Measurements from ENCODE around the gene PTPRN2. TPM values are rescaled to one million over a fixed set of nuclear protein-coding genes. Genes with fewer than 3 reads are reported as not detected.
A peak's percentile ranks its signal among the peaks of the same experiment; 100 is the strongest.
"Not testable (repeated sequence)": the region's sequence is repeated elsewhere in the genome, so short reads cannot be mapped to it uniquely, and the experiment has no call there.

Gene PTPRN2
- total and polyA plus RNA-seq, 2 donors = 1.7 to 1.9 TPM

DNA sequence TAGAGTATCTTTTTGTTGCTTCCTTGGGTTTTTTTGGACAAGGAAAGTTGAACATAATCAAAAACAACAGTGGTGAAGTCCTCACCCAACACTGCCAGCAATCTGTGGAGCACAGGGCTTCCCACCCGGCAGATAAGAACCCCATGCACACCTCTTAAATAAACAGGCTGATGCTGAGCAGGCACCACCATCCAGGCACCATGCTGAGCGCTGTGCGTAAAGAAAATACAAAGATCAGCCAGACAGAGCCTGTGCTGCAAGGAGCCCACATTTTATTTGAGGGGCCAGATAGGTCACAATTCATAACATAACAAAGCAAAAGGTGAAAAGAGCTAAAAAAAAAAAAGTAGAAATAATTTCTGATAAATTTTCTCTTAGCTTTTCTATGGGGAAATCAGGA, 231.2 kb downstream of the PTPRN2 start:
- Histone ChIP-seq H3K4me1 (ENCODE audit: control insufficient read depth in 2 of 2, insufficient read depth in 2 of 2, low read length in 2 of 2) (no peaks in the 10 kb centered on the region), H3K27me3 (ENCODE audit: control insufficient read depth in 2 of 2, insufficient read depth in 1 of 2, low read length in 1 of 2) (no peaks in the 10 kb centered on the region), H3K36me3 (ENCODE audit: control insufficient read depth in 2 of 2, insufficient read depth in 2 of 2, low read length in 1 of 2) (no peaks in the 10 kb centered on the region), H3K4me3 (ENCODE audit: low read length in 2 of 2) (no peak overlapping the region), H3K9me3 (ENCODE audit: control insufficient read depth in 2 of 2, insufficient read depth in 1 of 2, low read length in 1 of 2) (peaks cover 1 to 30% of the 10 kb centered on the region in 2 donors), H3K27ac (ENCODE audit: low read depth in 1 of 2, low read length in 1 of 2) (no peak overlapping the region)
- 68% methylated on average over 3 of the region's 3 CpGs for WGBS
- no peak for DNase-seq (ENCODE audit: low read depth in 6 of 9, low spot score in 9 of 9)

- Histone ChIP-seq H3K36me3 (ENCODE audit: control insufficient read depth in 2 of 2, insufficient read depth in 2 of 2, low read length in 1 of 2) (no peaks in the 10 kb centered on the region), H3K4me3 (ENCODE audit: low read length in 2 of 2) (no peak overlapping the region), H3K4me1 (ENCODE audit: control insufficient read depth in 2 of 2, insufficient read depth in 2 of 2, low read length in 2 of 2) (no peaks in the 10 kb centered on the region), H3K27me3 (ENCODE audit: control insufficient read depth in 2 of 2, insufficient read depth in 1 of 2, low read length in 1 of 2) (no peaks in the 10 kb centered on the region), H3K27ac (ENCODE audit: low read depth in 1 of 2, low read length in 1 of 2) (no peak overlapping the region), H3K9me3 (ENCODE audit: control insufficient read depth in 2 of 2, insufficient read depth in 1 of 2, low read length in 1 of 2) (peaks cover 0 to 27% of the 10 kb centered on the region in 2 donors)
- no peak for DNase-seq (ENCODE audit: low read depth in 6 of 9, low spot score in 9 of 9)
- WGBS = 75% methylated on average over 15 of the region's 15 CpGs
Observed at GRCh38 chr7:158355456-158356065, 232.1 kb downstream of the PTPRN2 start.

GRCh38 chr7:158354861-158355260, 232.8 kb downstream of the PTPRN2 start:
- Histone ChIP-seq H3K4me3 (ENCODE audit: low read length in 2 of 2) (no peak overlapping the region), H3K27ac (ENCODE audit: low read depth in 1 of 2, low read length in 1 of 2) (no peak overlapping the region), H3K27me3 (ENCODE audit: control insufficient read depth in 2 of 2, insufficient read depth in 1 of 2, low read length in 1 of 2) (no peaks in the 10 kb centered on the region), H3K36me3 (ENCODE audit: control insufficient read depth in 2 of 2, insufficient read depth in 2 of 2, low read length in 1 of 2) (no peaks in the 10 kb centered on the region), H3K4me1 (ENCODE audit: control insufficient read depth in 2 of 2, insufficient read depth in 2 of 2, low read length in 2 of 2) (no peaks in the 10 kb centered on the region), H3K9me3 (ENCODE audit: control insufficient read depth in 2 of 2, insufficient read depth in 1 of 2, low read length in 1 of 2) (peaks cover 0 to 27% of the 10 kb centered on the region in 2 donors)
- 91% methylated on average over 3 of the region's 3 CpGs for WGBS
- no peak for DNase-seq (ENCODE audit: low read depth in 6 of 9, low spot score in 9 of 9)

DNA sequence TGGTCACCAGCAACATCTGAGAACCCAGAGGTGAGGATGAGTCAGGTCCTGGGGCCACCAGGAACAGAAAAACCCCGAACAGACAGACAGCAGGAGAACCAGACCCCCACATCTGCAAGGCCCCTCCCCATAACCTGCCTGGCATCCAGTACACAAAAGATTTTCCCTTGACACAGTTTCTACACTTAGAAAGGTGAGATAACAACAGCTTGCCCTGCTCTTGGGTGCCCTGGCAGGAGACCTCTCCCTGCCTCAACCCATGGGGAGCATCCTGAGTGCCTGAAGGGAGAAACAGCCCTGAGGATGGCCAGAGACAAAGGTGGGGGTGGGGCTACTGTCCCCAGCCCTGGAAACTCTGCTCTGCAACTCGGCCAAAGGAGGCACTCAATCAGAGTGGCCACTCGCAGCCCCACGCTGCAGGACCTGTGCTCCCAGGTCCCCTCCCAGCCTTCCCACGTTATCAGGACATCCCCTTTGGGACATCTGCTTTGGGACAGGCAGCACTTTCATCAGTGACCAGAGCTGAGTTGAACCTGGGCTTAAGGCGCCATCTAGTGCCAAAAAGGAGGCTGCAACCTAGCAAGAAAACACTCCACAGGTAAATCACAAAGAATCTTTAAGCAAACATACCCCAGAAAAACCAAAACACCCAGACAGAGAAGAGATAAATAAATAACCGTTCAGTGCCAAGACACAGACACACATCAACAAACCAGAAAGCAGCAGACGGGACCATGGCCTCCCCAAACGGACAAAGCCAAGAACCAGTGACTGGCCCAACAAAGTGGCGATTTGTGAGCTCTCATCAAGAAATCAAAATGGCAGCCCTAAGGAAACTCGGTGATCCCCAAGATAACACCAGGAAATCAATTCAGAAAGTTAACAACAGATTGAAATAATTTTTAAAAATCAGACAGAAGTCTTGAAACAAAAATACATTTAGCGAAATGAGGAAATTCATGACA, 233.7 kb downstream of the PTPRN2 start:
- DNase-seq (ENCODE audit: low read depth in 6 of 9, low spot score in 9 of 9) = peak in 1 of 9 donors; percentile 11
- WGBS = 61% methylated on average over 12 of the region's 12 CpGs
- Histone ChIP-seq H3K27me3 (ENCODE audit: control insufficient read depth in 2 of 2, insufficient read depth in 1 of 2, low read length in 1 of 2) (no peaks in the 10 kb centered on the region), H3K4me1 (ENCODE audit: control insufficient read depth in 2 of 2, insufficient read depth in 2 of 2, low read length in 2 of 2) (no peaks in the 10 kb centered on the region), H3K36me3 (ENCODE audit: control insufficient read depth in 2 of 2, insufficient read depth in 2 of 2, low read length in 1 of 2) (no peaks in the 10 kb centered on the region), H3K9me3 (ENCODE audit: control insufficient read depth in 2 of 2, insufficient read depth in 1 of 2, low read length in 1 of 2) (peaks cover 0 to 27% of the 10 kb centered on the region in 2 donors), H3K27ac (ENCODE audit: low read depth in 1 of 2, low read length in 1 of 2) (no peak overlapping the region), H3K4me3 (ENCODE audit: low read length in 2 of 2) (no peak overlapping the region)

DNA sequence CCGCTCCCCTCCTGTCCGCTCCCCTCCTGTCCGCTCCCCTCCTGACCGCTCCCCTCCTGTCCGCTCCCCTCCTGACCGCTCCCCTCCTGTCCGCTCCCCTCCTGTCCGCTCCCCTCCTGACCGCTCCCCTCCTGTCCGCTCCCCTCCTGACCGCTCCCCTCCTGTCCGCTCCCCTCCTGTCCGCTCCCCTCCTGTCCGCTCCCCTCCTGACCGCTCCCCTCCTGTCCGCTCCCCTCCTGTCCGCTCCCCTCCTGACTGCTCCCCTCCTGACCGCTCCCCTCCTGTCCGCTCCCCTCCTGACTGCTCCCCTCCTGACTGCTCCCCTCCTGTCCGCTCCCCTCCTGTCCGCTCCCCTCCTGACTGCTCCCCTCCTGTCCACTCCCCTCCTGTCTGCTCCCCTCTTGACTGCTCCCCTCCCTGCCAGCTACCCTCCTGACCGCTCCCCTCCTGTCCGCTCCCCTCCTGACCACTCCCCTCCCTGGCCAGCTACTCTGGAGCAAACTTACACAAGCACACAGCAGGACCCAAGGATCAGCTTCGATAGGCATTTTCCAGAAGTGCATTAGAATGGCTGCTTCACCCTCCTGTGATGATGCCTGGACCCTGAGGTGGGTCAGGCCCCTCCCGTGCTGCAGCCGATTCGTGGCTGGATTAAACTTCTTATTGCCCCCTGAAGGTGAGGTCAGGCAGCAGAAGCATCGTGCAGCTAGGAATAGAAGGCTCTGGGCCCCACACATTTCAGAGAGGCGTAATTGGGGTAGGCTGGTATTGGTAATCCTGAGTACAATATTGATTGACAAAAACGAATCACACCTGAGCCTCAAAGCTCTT, 235.5 kb downstream of the PTPRN2 start:
- peaks cover 0 to 14% of the 10 kb centered on the region in 2 donors for H3K9me3 ChIP-seq (ENCODE audit: control insufficient read depth in 2 of 2, insufficient read depth in 1 of 2, low read length in 1 of 2)
- WGBS = 89% methylated on average over 30 of the region's 30 CpGs
- H3K27ac ChIP-seq (ENCODE audit: low read depth in 1 of 2, low read length in 1 of 2); H3K27me3 ChIP-seq (ENCODE audit: control insufficient read depth in 2 of 2, insufficient read depth in 1 of 2, low read length in 1 of 2); H3K4me3 ChIP-seq (ENCODE audit: low read length in 2 of 2); DNase-seq (ENCODE audit: low read depth in 6 of 9, low spot score in 9 of 9); H3K36me3 ChIP-seq (ENCODE audit: control insufficient read depth in 2 of 2, insufficient read depth in 2 of 2, low read length in 1 of 2); H3K4me1 ChIP-seq (ENCODE audit: control insufficient read depth in 2 of 2, insufficient read depth in 2 of 2, low read length in 2 of 2): not testable (repeated sequence)

DNA sequence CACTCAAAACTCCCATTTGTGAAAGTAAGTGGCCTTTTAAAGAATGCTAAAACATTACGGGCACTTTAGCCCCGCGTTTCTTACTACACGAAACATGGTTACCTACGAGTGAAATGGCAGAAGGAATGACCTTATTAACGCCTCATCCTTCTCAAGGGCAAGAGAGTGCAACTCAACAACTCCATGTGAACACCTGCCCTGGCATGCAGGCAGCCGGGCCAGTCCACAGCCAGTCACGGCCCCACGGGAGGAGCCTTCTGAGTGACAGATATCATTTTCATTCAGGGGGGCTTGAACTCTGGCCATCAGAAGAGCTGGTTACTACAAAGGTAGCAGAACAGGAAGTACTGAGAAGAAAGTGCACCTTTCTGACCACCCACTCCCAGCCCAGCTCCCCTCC, 236.1 kb downstream of the PTPRN2 start:
- peaks cover 0 to 13% of the 10 kb centered on the region in 2 donors for H3K9me3 ChIP-seq (ENCODE audit: control insufficient read depth in 2 of 2, insufficient read depth in 1 of 2, low read length in 1 of 2)
- WGBS = 87% methylated on average over 9 of the region's 9 CpGs
- no peaks in the 10 kb centered on the region for H3K27me3 ChIP-seq (ENCODE audit: control insufficient read depth in 2 of 2, insufficient read depth in 1 of 2, low read length in 1 of 2)
- H3K27ac ChIP-seq (ENCODE audit: low read depth in 1 of 2, low read length in 1 of 2) = no peak overlapping the region
- DNase-seq (ENCODE audit: low read depth in 6 of 9, low spot score in 9 of 9) = no peak
- H3K4me3 ChIP-seq (ENCODE audit: low read length in 2 of 2) = no peak overlapping the region
- no peaks in the 10 kb centered on the region for H3K4me1 ChIP-seq (ENCODE audit: control insufficient read depth in 2 of 2, insufficient read depth in 2 of 2, low read length in 2 of 2)
- H3K36me3 ChIP-seq (ENCODE audit: control insufficient read depth in 2 of 2, insufficient read depth in 2 of 2, low read length in 1 of 2) = no peaks in the 10 kb centered on the region

- no peaks in the 10 kb centered on the region for H3K36me3 ChIP-seq (ENCODE audit: control insufficient read depth in 2 of 2, insufficient read depth in 2 of 2, low read length in 1 of 2)
- peaks cover 0 to 13% of the 10 kb centered on the region in 2 donors for H3K9me3 ChIP-seq (ENCODE audit: control insufficient read depth in 2 of 2, insufficient read depth in 1 of 2, low read length in 1 of 2)
- H3K4me3 ChIP-seq (ENCODE audit: low read length in 2 of 2) = no peak overlapping the region
- no peaks in the 10 kb centered on the region for H3K27me3 ChIP-seq (ENCODE audit: control insufficient read depth in 2 of 2, insufficient read depth in 1 of 2, low read length in 1 of 2)
- WGBS = 88% methylated on average over 11 of the region's 11 CpGs
- H3K27ac ChIP-seq (ENCODE audit: low read depth in 1 of 2, low read length in 1 of 2) = no peak overlapping the region
- no peak for DNase-seq (ENCODE audit: low read depth in 6 of 9, low spot score in 9 of 9)
- H3K4me1 ChIP-seq (ENCODE audit: control insufficient read depth in 2 of 2, insufficient read depth in 2 of 2, low read length in 2 of 2) = no peaks in the 10 kb centered on the region
Observed at GRCh38 chr7:158351051-158351450, 236.6 kb downstream of the PTPRN2 start.

DNA sequence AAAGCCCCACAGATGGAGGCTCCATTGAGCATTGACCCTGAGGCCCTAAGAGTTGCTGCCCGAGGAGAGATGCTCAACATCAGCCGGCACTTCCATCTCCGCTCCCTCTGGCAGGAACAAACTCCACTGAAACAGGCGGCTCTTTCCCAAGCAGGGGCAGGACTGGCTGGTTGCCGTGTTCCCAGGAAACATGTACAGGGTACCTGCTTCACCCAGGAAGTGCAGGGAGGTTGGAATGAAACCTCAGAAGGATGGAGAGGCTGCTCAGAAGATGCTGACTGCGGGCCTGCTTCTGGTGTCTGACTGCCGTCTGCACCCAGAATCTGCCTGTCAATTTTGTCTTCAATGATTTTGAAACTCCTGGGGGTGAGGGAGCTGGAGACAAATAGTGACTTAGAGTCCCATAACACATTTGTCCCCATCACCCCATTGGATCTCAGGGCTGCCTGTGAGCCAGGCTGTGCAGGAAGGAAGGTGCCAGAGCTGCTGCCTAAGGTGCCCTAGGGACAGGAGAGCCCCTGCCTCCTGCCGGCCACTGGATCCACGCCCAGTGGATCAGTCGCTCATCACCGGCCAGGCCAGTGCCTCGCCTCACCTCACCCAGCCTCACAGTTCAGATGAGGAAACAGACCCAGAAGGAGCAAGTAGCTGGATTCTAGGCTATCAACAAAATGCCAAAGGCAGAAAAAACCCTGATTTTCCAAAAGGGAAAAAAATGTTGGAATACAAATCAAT, 237.3 kb downstream of the PTPRN2 start:
- WGBS = 90% methylated on average over 12 of the region's 12 CpGs
- no peak for DNase-seq (ENCODE audit: low read depth in 6 of 9, low spot score in 9 of 9)

More for the DNA sequence above, 237.3 kb downstream of the PTPRN2 start:
- no peaks in the 10 kb centered on the region for H3K27me3 ChIP-seq (ENCODE audit: control insufficient read depth in 2 of 2, insufficient read depth in 1 of 2, low read length in 1 of 2)
- H3K4me1 ChIP-seq (ENCODE audit: control insufficient read depth in 2 of 2, insufficient read depth in 2 of 2, low read length in 2 of 2) = no peaks in the 10 kb centered on the region
- no peaks in the 10 kb centered on the region for H3K36me3 ChIP-seq (ENCODE audit: control insufficient read depth in 2 of 2, insufficient read depth in 2 of 2, low read length in 1 of 2)
- H3K4me3 ChIP-seq (ENCODE audit: low read length in 2 of 2) = no peak overlapping the region
- no peak overlapping the region for H3K27ac ChIP-seq (ENCODE audit: low read depth in 1 of 2, low read length in 1 of 2)
- peaks cover 0 to 14% of the 10 kb centered on the region in 2 donors for H3K9me3 ChIP-seq (ENCODE audit: control insufficient read depth in 2 of 2, insufficient read depth in 1 of 2, low read length in 1 of 2)

Measured in thymus (tissue), 11 donors.